ENCODE measurements around the gene CLDN9. TPM values are rescaled to one million over a fixed set of nuclear protein-coding genes. Genes with fewer than 3 reads are reported as not detected.

The CLDN9 gene
- total RNA-seq, 4 donors from 2014 or later = 0.40 TPM; not detected in 3

DNA sequence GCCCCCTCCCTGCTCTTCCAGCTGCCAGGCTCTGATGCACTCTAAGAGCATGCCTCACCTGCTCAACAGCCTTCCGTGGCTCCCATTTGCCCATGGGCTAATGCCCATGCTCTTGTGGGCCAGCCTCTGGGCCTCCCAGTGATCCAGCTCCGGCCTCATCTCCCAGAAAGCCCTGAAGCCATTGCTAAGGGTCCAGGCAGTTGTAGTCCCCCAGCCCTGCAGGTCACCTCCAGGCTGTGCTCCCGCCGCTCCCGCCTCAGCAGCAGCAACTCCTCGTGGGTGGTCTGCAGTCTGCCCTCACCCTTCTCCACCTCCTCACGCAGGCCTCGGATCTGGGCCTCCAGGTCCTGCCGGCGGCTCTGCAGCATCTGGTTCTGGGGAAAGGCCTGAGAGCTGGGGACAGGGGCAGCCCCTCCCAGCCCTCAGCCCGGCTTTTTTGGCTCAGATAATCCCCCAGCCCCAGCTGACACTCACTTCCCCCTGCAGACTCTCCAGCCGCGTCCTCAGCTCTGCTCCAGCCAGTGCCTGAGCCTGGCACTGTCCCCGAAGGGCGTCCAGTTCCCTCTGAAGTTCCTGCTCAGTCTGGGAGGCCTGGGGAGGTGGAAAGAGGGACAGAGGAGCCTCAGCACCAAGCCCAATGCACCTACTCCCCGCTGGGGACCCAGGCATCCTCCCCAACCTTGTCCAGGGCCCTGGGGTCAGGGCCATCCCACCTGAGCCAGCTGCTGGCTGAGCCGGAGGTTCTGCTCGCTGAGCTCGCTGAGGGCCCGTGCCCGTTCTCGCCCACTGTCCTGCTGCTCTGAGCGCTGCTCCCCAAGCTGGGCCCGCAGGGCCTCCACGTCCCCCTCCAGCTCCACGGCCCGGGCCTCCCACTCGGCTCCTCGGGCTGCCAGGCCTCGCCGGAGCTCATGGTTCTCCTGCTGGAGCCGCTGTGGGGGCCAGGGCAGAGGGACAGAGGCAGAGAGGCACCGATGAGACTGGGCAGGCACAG is 17.8 kb downstream of the CLDN9 start:
- in situ Hi-C loops (cut with MboI; ENCODE audit: low sequenced_read_pairs in 4 of 4) = no loop called here

DNA sequence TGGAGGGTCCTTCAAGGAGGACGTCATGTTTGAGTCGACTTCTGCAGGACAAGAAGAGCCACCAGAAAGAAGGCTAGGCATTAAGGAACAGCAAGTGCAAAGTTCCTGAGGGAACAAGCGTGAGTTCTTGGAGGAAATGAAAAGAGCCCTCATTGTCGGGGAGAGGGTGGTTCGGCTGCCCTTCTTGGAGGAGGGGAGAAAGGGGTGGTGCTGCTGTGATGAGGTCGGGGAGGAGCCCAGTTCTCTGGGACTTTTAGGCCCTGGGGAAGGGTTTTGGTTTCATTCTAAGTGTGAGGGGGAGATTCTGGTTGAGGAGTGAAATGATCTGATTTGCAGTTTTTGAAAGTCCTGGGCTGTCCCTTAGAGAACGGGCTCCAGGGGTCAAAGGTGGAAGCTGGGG is 19.9 kb downstream of the CLDN9 start:
- intact Hi-C loops (cut with DNase I; ENCODE audit: low total_unique reads) (no loop called here), in situ Hi-C loops (cut with MboI; ENCODE audit: low sequenced_read_pairs in 4 of 4) (no loop called here)
- H3K36me3 ChIP-seq = no peaks in the 10 kb centered on the region
- ATAC-seq (no peak), DNase-seq (no peak)
- H3K27me3 ChIP-seq = peaks cover 64 to 81% (median 72%) of the 10 kb centered on the region in 3 donors
- no peak for TF ChIP-seq POLR2A (IDR thresholded peaks at IDR 0.05)
- TF ChIP-seq, protein P1, sequence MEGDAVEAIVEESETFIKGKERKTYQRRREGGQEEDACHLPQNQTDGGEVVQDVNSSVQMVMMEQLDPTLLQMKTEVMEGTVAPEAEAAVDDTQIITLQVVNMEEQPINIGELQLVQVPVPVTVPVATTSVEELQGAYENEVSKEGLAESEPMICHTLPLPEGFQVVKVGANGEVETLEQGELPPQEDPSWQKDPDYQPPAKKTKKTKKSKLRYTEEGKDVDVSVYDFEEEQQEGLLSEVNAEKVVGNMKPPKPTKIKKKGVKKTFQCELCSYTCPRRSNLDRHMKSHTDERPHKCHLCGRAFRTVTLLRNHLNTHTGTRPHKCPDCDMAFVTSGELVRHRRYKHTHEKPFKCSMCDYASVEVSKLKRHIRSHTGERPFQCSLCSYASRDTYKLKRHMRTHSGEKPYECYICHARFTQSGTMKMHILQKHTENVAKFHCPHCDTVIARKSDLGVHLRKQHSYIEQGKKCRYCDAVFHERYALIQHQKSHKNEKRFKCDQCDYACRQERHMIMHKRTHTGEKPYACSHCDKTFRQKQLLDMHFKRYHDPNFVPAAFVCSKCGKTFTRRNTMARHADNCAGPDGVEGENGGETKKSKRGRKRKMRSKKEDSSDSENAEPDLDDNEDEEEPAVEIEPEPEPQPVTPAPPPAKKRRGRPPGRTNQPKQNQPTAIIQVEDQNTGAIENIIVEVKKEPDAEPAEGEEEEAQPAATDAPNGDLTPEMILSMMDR (IDR thresholded peaks at IDR 0.05 in 4 of 5, conservative IDR thresholded peaks at IDR 0.05 in 1 of 5) = no peak
- H3K9me3 ChIP-seq = no peaks in the 10 kb centered on the region
- H3K4me1 ChIP-seq = peaks cover 0 to 13% of the 10 kb centered on the region in 2 donors
- H3K4me3 ChIP-seq = no peak overlapping the region
- H3K27ac ChIP-seq = no peak overlapping the region

More for the DNA sequence above, 17.8 kb downstream of the CLDN9 start:
- intact Hi-C loops (cut with DNase I; ENCODE audit: low total_unique reads) = loop anchor here (1.0 kb wide), 1 partner anchor 44 kb away; no protein-coding TSS in a partner anchor
- H3K4me1 ChIP-seq = peaks cover 0 to 8% of the 10 kb centered on the region in 2 donors
- DNase-seq (no peak), ATAC-seq (no peak)
- TF ChIP-seq, protein P1 (IDR thresholded peaks at IDR 0.05 in 4 of 5, conservative IDR thresholded peaks at IDR 0.05 in 1 of 5) = no peak
- no peak for TF ChIP-seq POLR2A (IDR thresholded peaks at IDR 0.05)
- H3K27ac ChIP-seq = no peak overlapping the region
- H3K4me3 ChIP-seq = no peak overlapping the region
- peaks cover 0 to 19% of the 10 kb centered on the region in 2 donors for H3K36me3 ChIP-seq
- H3K27me3 ChIP-seq = peaks cover 43 to 60% (median 51%) of the 10 kb centered on the region in 3 donors
- H3K9me3 ChIP-seq = no peaks in the 10 kb centered on the region

DNA sequence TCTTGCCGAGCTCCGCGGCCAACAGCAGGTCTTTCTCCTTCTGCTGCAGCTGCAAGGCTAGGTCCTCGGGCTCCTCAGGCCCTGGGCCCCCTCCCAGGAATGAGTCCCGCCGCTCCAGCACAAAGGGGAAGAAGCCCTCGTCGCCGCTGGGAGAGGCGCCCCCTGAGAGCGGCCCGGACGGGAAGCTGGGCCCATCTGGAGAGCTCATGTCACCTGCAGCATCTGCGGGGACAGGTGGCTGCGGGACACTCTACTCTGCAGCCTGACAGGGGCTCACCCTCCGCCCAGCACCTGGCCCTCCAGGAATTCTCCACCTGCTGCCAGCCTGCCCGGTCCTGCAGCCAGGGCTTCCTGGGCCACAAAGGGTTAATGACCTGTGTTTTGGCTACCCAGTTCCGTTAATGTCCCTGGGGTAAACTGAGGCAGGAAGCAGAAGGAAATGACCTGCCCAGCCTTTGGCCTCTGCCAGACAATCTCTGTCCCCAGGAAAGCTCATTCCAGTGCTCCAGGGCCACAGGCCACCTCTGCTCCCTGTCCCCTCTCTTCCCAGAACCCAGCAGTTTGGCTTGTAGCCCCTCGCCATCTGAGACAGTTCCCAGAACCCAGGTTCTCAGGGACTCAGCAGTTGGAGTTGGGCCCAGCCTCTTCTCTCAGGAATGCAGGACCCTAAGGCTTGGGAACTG is 22.7 kb downstream of the CLDN9 start:
- intact Hi-C loops (cut with DNase I; ENCODE audit: low total_unique reads) (no loop called here), in situ Hi-C loops (cut with MboI; ENCODE audit: low sequenced_read_pairs in 4 of 4) (no loop called here)
- no peaks in the 10 kb centered on the region for H3K36me3 ChIP-seq
- H3K9me3 ChIP-seq = no peaks in the 10 kb centered on the region
- no peak overlapping the region for H3K27ac ChIP-seq
- H3K27me3 ChIP-seq = peaks cover 76 to 89% (median 81%) of the 10 kb centered on the region in 3 donors
- ATAC-seq = no peak
- TF ChIP-seq, protein P1 (IDR thresholded peaks at IDR 0.05 in 4 of 5, conservative IDR thresholded peaks at IDR 0.05 in 1 of 5) = no peak
- no peak for TF ChIP-seq POLR2A (IDR thresholded peaks at IDR 0.05)
- peak overlapping the region in 1 of 4 donors; percentile 40 for H3K4me3 ChIP-seq
- peaks cover 0 to 4% of the 10 kb centered on the region in 2 donors for H3K4me1 ChIP-seq
- DNase-seq = no peak

DNA sequence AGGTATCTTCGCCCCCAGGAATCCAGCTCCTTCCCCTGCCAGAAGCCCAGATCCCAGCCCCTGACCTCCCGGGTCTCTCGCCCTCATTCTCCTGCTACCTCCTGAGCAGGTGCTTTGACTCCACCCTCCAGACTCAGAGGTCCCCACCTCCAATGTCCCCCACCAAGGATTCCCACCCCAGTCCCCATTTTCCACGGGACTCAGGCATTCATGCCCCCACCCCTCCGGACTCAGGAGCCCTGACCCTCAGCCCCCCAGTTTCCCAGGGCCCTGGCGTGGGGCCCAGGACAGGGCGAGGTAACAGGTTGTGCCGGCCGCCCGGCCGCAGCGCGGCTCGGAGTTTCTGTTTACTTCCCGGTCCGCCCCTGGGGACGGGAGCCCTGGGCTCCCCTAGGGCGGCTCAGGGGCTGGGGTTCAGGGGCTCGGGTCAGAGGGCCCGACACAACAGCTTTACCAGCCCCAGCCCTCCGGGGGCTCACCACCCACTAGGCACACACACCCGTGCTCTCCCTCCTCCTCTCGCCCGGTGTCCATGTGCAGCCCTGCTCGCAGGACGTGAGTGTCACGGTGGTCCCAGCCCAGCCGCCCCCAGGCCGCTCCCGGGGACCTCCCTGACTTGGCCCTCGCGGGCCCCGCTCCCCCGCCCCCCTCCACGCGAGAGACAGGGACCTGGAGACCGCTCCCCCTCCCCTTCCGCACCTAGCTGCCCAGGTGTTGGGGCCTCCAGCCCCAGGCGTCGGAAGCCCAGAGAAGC is 23.4 kb downstream of the CLDN9 start:
- no peaks in the 10 kb centered on the region for H3K36me3 ChIP-seq
- no peak for ATAC-seq
- no peak overlapping the region for H3K27ac ChIP-seq
- peaks cover 0 to 4% of the 10 kb centered on the region in 2 donors for H3K4me1 ChIP-seq
- H3K27me3 ChIP-seq = peaks cover 73 to 87% (median 74%) of the 10 kb centered on the region in 3 donors
- DNase-seq = no peak
- in situ Hi-C loops (cut with MboI; ENCODE audit: low sequenced_read_pairs in 4 of 4) (no loop called here), intact Hi-C loops (cut with DNase I; ENCODE audit: low total_unique reads) (no loop called here)
- no peaks in the 10 kb centered on the region for H3K9me3 ChIP-seq
- peak overlapping the region in 1 of 4 donors; percentile 40 for H3K4me3 ChIP-seq
- TF ChIP-seq POLR2A (IDR thresholded peaks at IDR 0.05) = no peak
- TF ChIP-seq, protein P1 (IDR thresholded peaks at IDR 0.05 in 4 of 5, conservative IDR thresholded peaks at IDR 0.05 in 1 of 5) = no peak

Data from gastrocnemius medialis (tissue), 4 donors.